ENCODE measurements around the gene BUB3. TPM values are rescaled to one million over a fixed set of nuclear protein-coding genes. Genes with fewer than 3 reads are reported as not detected.

BUB3 gene
- total and polyA plus RNA-seq, 2 experiments from 2014 or later: 88.8 to 147 TPM

- Histone ChIP-seq H3K36me3 (peaks cover 6% of the 10 kb centered on the region), H3K4me1 (ENCODE audit: low read depth) (peaks cover 15% of the 10 kb centered on the region), H3K4me3 (peak overlapping the region; percentile 17)
These were observed 3.0 kb upstream of the BUB3 start for GRCh38 chr10:123150986-123151736.

GRCh38 chr10:123151737-123152135, 2.5 kb upstream of the BUB3 start:
- H3K4me1 ChIP-seq (ENCODE audit: low read depth): peaks cover 11% of the 10 kb centered on the region

More at GRCh38 chr10:123150986-123151736, 3.0 kb upstream of the BUB3 start:
- Histone ChIP-seq H3K27me3 (peaks cover 74% of the 10 kb centered on the region), H3K9me3 (ENCODE audit: low read depth) (no peaks in the 10 kb centered on the region), H3K27ac (no peak overlapping the region)
- peak in 1 of 2 donors; percentile 47 for DNase-seq (ENCODE audit: low read depth in 1 of 2, low spot score in 1 of 2)
- TF ChIP-seq CTCF (IDR thresholded peaks at IDR 0.05; ENCODE audit: low read depth, low read length): no peak

DNA sequence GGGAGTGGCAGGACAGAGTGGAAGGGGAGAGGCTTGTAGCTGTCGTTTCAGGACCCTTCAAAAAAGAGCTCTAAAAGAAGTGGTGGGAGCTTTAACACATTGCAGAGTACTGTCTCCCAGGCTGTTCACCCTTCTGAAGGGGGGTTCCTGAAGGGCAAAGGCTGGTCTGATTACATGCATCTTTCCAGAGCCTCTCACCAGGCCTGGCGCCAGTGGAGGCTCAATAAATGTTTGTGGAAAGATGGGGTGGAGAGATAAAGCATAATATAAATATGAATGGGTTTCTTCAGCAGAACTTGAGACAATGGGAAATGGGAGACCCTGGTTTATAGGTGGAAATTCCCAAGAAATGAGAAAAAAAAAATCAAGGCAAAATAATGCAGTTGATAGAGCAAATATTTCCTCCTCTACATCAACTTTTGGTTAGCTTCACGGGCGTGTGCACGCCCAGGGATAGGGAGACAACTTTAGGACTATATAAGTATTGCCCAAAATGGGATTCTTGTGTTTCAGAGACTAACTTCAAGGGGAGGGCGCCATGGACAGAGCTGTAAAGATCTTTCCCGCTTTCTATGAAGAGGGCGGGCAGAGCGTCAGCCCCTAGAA, 613 bp upstream of the BUB3 start:
- no peak overlapping the region for H3K27ac ChIP-seq
- H3K9me3 ChIP-seq (ENCODE audit: low read depth): no peaks in the 10 kb centered on the region
- H3K27me3 ChIP-seq: peaks cover 50% of the 10 kb centered on the region
- H3K4me3 ChIP-seq: no peak overlapping the region
- peaks cover 11% of the 10 kb centered on the region for H3K4me1 ChIP-seq (ENCODE audit: low read depth)
- peaks cover 23% of the 10 kb centered on the region for H3K36me3 ChIP-seq
- DNase-seq (ENCODE audit: low read depth in 1 of 2, low spot score in 1 of 2): no peak
- no peak for TF ChIP-seq CTCF (IDR thresholded peaks at IDR 0.05; ENCODE audit: low read depth, low read length)

More at GRCh38 chr10:123151737-123152135, 2.5 kb upstream of the BUB3 start:
- peaks cover 7% of the 10 kb centered on the region for H3K36me3 ChIP-seq
- no peak for DNase-seq (ENCODE audit: low read depth in 1 of 2, low spot score in 1 of 2)
- H3K4me3 ChIP-seq: no peak overlapping the region
- H3K27me3 ChIP-seq: peaks cover 68% of the 10 kb centered on the region
- no peaks in the 10 kb centered on the region for H3K9me3 ChIP-seq (ENCODE audit: low read depth)
- no peak overlapping the region for H3K27ac ChIP-seq
- no peak for TF ChIP-seq CTCF (IDR thresholded peaks at IDR 0.05; ENCODE audit: low read depth, low read length)

DNA sequence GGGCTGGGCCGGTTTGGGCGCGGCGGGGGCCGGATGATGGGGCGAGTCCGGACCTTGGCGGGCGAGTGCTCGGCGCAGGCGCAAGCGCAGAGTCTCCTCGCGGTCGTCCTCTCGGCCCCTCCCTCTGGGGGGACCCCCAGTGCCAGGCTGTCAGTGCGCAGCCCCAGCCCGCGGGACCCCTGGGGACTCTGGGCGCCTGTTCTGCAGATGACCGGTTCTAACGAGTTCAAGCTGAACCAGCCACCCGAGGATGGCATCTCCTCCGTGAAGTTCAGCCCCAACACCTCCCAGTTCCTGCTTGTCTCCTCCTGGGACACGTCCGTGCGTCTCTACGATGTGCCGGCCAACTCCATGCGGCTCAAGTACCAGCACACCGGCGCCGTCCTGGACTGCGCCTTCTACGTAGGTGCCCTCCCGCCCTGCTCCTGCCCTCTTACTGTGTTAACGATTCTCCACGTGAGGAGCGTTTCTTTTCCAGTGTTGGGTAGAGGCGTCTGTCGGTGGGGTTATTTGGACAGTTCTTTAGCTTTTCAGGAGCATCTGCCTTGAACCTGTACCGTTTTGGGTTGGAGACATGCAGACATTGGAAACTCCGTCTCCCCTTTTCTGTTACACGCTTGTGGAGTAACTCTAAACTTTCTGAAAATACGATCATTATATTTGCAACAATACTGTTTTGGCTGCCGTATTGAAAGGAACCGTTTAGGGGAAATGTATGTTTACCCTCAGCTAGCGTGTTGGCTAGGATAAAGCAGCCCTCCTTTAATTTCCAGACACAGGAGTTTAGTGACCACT, 706 bp downstream of the BUB3 start:
- Histone ChIP-seq H3K4me1 (ENCODE audit: low read depth) (peaks cover 11% of the 10 kb centered on the region), H3K36me3 (peaks cover 26% of the 10 kb centered on the region), H3K9me3 (ENCODE audit: low read depth) (no peaks in the 10 kb centered on the region), H3K27me3 (peaks cover 37% of the 10 kb centered on the region), H3K4me3 (peak overlapping the region; percentile 99), H3K27ac (peak overlapping the region; percentile 84)
- TF ChIP-seq CTCF (IDR thresholded peaks at IDR 0.05; ENCODE audit: low read depth, low read length): no peak
- DNase-seq (ENCODE audit: low read depth in 1 of 2, low spot score in 1 of 2): peak; percentile 53 to 78

- no peak for TF ChIP-seq CTCF (IDR thresholded peaks at IDR 0.05; ENCODE audit: low read depth, low read length)
- Histone ChIP-seq H3K4me1 (ENCODE audit: low read depth) (peaks cover 6% of the 10 kb centered on the region), H3K27ac (no peak overlapping the region), H3K27me3 (peaks cover 25% of the 10 kb centered on the region), H3K4me3 (no peak overlapping the region), H3K36me3 (peaks cover 35% of the 10 kb centered on the region), H3K9me3 (ENCODE audit: low read depth) (no peaks in the 10 kb centered on the region)
- DNase-seq (ENCODE audit: low read depth in 1 of 2, low spot score in 1 of 2): peak in 1 of 2 donors; percentile 62
These were observed 1.9 kb downstream of the BUB3 start for GRCh38 chr10:123156078-123156477.
